GM10266 (cell line): ENCODE data around the gene TUBGCP6.
A peak's percentile ranks its signal among the peaks of the same experiment; 100 is the strongest.

Source experiments
- DNase-seq: peaks from one replicate; pipeline ENCODE4 v3.0.0; 2012; ENCODE audit errors: extremely low spot score
- TF ChIP-seq, protein P1 (sequence below): IDR thresholded peaks from 2 replicates; pipeline ENCODE4 v1.5.1; 2012; ENCODE audit warnings: mild to moderate bottlenecking, low read depth; ENCODE audit not compliant: control insufficient read depth, insufficient read depth; ENCODE audit errors: missing control alignments

Gene TUBGCP6

DNA sequence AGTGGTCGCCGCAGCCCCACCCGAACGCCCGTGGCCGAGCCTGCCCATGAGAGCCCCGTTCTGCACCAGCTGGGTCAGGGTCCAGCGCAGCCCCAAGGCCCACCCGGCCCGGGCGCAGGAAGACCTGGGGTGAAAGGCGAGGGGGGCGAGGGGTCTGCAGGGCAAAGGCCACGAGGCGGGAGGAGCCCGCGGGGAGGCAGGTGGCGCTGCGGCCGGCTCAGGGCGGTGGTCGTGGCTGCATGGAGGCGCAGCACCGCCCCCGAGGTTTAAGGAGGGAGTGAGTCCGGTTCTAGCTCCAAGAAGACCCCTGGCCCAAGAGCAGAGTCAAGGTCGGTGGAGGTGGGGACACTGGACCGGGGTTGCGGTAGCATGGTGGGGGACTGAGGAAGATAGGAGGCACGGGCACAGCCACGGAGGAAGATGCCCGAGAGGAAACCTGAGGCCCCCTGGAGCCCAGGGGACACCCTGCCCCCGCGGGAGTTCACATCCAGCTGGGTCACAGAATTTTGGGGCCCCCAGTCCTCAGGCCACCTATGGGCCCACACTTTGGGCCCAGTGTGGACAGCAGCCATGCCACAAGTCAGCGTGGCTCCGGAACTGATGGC, 6.8 kb upstream of the TUBGCP6 start:
- TF ChIP-seq, protein P1, sequence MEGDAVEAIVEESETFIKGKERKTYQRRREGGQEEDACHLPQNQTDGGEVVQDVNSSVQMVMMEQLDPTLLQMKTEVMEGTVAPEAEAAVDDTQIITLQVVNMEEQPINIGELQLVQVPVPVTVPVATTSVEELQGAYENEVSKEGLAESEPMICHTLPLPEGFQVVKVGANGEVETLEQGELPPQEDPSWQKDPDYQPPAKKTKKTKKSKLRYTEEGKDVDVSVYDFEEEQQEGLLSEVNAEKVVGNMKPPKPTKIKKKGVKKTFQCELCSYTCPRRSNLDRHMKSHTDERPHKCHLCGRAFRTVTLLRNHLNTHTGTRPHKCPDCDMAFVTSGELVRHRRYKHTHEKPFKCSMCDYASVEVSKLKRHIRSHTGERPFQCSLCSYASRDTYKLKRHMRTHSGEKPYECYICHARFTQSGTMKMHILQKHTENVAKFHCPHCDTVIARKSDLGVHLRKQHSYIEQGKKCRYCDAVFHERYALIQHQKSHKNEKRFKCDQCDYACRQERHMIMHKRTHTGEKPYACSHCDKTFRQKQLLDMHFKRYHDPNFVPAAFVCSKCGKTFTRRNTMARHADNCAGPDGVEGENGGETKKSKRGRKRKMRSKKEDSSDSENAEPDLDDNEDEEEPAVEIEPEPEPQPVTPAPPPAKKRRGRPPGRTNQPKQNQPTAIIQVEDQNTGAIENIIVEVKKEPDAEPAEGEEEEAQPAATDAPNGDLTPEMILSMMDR: no peak
- DNase-seq: no peak

- TF ChIP-seq, protein P1: no peak
- peak; percentile 96 for DNase-seq
Measured at GRCh38 chr22:50250555-50251476, 6.0 kb upstream of the TUBGCP6 start, which contains the start of gene HDAC10. HDAC10 (minus strand) TSS chr22:50251265; CDS start chr22:50251032, 233 bp downstream.

- TF ChIP-seq, protein P1: no peak
- no peak for DNase-seq
Measured at GRCh38 chr22:50250249-50250554, 5.4 kb upstream of the TUBGCP6 start.

GRCh38 chr22:50249341-50250248, 4.8 kb upstream of the TUBGCP6 start:
- TF ChIP-seq, protein P1: no peak
- DNase-seq: no peak

GRCh38 chr22:50248196-50249081, 3.6 kb upstream of the TUBGCP6 start:
- no peak for DNase-seq
- TF ChIP-seq, protein P1: no peak

DNA sequence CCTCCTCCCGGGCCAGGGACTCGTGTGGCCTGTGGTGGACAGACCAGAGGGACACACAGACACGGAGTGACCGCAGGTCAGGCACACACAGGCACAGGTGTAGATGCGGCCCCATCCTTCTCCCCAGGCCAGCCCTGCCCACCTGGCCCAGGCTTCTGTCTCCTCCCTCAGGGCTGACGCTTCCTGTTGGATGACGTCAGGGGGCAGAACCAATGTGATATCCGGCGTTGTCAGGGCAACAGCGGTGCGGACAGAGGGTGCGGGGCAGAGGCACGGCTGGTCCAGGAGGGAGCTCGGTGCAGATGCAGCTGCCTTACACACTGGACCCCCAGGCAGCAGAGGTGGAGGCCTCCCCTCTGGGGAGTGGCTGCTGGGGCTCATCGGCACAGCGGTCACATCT, 2.9 kb upstream of the TUBGCP6 start:
- TF ChIP-seq, protein P1: no peak
- no peak for DNase-seq
